GM19239 (cell line): ENCODE results near the gene EMCN.

Source experiments
- DNase-seq: peaks from one replicate; pipeline ENCODE4 v3.0.0; 2011; ENCODE audit warnings: low spot score; ENCODE audit not compliant: insufficient read length
- FAIRE-seq: peaks from 2 replicates; lab custom pipeline; 2011; peaks lifted over from hg19 to GRCh38; lab: Jason Lieb, UNC

Gene EMCN

DNA sequence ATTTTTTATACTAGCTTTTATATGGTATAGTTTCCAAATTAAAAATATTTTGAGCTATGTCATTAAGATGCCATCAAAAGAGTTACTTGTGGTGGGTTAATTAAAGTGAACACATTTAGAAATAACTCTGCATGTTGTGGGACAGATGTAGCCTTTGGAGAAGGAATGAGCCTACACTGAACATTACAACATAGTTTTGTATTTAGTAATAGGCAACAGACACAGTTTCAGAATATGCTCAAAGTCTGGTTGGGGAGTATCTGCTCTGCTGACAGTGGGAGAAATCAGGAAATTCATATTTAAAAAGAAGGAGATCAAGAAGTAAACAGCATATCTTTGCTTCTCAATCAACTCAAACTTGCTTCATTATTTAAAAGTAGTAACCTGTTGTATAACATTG, 23.7 kb downstream of the EMCN start:
- FAIRE-seq (no peak), DNase-seq (no peak)

DNA sequence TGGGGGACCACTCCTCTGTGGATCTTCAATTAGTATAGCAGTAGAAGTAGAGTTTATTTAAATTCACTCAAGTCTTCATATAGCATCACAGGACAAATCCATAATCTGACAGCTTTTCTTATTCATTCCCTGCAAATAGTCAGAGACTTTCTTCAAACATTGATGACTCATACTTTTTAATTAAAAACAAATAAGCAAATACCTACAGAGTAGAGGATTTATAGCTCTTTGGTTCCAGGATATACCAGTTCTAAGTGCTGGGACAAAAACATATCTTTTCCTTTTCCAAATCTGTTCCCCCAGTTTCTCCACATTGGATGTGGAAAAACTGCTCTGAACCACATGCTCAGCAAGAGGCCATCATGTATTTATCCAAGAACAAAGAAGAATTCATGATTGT, 24.1 kb downstream of the EMCN start:
- FAIRE-seq (no peak), DNase-seq (no peak)

DNA sequence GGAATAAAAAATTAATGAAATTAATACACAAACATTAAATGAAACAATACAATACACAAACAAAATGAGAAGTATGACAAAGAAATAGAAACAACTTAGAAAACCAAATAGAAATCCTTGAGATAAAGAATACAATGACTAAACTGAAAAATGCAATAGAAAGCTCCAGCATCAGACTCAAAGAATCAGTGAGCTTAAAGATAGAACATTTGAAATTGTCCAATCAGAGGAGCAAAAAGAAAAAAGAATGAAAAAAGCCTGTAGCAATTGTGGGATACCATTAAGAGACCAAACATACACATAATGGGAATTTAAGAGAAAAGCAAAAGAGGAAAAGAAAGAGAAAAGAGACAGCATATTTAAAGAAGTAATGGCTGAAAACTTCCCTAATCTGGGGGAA, 25.7 kb downstream of the EMCN start:
- DNase-seq: no peak
- FAIRE-seq: no peak

GRCh38 chr4:100489305-100489704, 28.5 kb downstream of the EMCN start:
- DNase-seq (no peak), FAIRE-seq (no peak)

- no peak for FAIRE-seq
- no peak for DNase-seq
Observed at GRCh38 chr4:100486496-100486895, 31.3 kb downstream of the EMCN start.

- no peak for DNase-seq
- FAIRE-seq: no peak
Observed at GRCh38 chr4:100483796-100484195, 34.0 kb downstream of the EMCN start.

- FAIRE-seq (no peak), DNase-seq (no peak)
Observed at GRCh38 chr4:100479971-100480370, 37.9 kb downstream of the EMCN start.

DNA sequence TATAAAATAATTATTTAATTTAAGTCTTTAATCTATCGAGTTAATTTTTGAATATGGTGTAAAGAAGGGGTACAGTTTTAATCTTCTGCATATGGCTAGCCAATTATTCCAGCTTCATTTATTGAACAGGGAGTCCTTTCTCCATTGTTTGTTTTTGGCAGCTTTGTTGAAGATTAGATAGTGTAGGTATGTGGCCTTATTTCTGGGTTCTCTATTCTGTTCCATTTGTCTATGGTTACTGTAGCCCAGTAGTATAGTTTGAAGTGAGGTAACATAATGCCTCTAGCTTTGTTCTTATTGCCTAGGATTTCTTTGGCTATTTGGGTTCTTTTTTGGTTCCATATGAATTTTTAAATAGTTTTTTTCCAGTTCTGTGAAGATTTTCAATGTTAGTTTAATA, 48.3 kb downstream of the EMCN start:
- no peak for FAIRE-seq
- DNase-seq: no peak

DNA sequence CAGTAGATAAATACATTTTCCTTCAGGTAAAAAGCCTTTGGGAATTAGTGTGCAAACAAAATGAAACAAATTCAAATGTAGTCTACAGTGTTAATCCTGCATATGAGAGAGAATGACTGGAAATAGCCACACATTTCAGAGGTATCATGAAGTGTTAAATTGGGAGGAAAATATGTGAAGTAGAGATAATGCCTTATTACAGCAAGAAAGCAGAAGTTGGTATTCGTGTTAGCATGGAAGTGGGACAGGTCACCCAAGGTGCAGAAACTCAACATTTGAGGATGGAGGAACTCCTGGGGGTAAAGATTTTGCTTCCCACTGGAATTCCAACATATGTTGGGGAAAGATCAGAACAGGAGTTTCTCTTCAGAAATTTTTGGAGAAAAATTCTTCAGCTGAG, 51.3 kb downstream of the EMCN start:
- no peak for DNase-seq
- no peak for FAIRE-seq

GRCh38 chr4:100461807-100462605, 55.8 kb downstream of the EMCN start:
- FAIRE-seq: no peak
- no peak for DNase-seq

DNA sequence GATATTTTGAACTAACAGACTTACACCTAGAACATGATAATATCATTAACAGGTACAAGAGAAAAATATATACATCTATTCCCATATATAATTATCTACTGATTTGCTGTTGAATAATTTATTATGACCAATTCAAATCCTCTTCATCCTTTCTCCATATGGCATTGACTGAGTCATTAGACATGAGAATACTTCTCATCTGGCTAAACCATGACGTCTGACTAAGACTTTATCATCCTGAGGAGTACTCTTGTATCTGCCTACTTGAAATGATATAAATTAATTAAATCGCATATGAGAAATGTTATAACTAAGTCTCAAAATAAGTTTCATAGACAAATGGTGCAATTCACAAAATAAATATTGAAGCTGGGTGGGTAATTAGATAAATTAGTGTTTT, 67.4 kb downstream of the EMCN start:
- no peak for DNase-seq
- FAIRE-seq: no peak

DNA sequence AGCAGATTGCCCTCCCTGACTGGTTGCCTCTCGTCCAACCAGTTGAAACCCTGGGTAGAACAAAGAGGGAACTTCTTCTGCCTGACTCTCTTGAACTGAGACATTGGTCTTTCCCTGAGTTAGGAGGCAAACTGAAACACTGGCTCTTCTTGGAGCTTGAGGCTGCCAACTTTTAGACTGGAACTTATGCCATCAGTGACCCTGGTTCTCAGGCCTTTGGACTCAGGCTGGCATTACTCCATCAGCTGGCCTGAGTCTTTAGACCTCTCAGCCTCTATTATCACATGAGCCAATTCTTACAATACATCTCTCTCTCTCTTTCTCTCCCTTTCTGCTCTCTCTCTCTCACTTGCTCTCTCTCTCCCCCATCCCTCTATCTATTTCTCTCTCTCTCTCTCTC, 86.4 kb downstream of the EMCN start:
- no peak for DNase-seq
- FAIRE-seq: no peak

GRCh38 chr4:100430451-100430850, 87.4 kb downstream of the EMCN start:
- DNase-seq (no peak), FAIRE-seq (no peak)

DNA sequence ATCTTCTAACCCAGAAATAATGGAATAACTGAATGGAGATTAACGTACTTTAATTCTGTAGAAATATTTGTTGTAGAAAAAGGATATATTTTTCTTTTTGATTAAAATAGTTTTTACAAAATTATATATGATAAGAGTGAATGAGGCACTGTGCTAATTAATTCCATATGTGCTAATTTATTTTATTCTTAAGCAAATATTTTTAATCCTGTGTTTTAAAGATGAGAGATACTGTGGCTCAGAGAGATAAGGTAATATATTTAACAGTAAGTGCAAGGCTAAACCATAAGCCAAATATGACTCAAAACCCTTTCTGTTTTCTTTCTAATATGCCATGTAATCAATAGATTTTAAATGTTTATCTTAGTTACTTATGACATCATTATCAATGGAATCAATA, 88.2 kb downstream of the EMCN start:
- DNase-seq: no peak

DNA sequence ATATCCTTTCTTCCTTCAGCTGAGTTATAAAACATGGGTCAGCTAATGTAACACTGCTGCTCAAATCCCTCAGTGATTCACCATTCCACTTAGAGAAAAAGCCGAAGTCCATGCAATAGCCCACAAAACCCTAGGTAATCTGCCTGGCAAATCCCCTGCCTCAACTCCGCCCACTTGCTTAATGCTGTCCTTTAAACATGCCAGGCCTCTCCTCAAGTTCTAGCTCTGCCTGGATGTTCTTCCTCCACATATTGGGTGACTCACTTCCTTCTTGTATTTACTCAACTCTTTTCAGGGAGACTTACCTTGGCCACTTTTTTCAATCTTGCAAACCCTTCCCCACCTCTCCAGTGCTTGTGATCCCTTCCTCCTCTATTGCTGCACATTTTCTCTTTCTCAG, 89.8 kb downstream of the EMCN start:
- no peak for FAIRE-seq
- DNase-seq: no peak

More for the DNA sequence above, 88.2 kb downstream of the EMCN start:
- FAIRE-seq: no peak

- FAIRE-seq: no peak
- no peak for DNase-seq
Observed at GRCh38 chr4:100424376-100424775, 93.4 kb downstream of the EMCN start.

DNA sequence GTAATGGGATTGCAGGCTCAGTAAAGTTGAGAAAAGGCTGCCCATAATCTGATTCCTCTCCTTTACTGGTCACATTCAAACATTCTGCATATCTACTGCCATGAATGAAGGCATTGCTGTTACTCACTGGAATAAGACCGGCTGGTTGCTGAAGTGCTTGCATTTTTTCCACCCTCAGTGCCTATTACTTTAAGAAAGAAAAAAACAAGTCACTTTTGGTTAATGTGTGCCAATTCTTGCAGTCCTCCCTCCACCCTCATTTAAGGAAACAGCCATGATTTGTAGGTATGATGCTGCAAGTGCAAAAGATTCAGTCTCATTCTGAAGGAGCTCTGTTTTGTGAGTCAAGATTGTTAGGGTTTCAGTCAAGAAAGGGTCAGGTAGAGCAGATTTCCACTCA, 94.9 kb downstream of the EMCN start:
- no peak for FAIRE-seq
- no peak for DNase-seq

DNA sequence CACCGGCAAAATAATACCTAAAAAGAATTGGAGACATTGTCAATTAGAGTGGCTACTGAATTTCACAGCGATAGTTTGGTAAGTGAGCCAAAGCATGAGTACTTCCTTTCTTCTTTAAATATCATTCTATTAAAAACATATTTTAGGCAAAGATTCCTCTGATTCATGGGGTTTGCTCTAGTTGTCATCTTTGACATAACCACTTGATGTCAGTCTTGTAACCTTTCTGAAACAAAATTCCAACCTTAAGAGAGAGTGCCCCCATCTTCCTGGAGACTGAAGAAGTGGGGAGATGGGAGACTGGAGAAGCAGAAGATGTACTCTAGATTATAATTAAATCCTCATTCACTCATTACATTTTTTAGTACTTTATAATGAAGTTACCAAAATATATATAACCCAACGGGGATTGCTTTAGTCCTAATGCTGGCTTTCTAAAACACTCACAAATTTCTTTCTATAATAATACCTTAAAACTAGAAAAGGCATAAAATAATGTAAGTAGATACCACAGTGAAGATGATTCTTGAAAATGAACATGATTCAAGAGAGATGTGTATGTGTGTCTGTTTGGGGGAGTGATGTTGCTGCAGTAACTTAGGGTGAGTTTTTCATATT, 96.4 kb downstream of the EMCN start:
- DNase-seq (no peak), FAIRE-seq (no peak)

- no peak for FAIRE-seq
- no peak for DNase-seq
Observed at GRCh38 chr4:100420571-100420970, 97.3 kb downstream of the EMCN start.

DNA sequence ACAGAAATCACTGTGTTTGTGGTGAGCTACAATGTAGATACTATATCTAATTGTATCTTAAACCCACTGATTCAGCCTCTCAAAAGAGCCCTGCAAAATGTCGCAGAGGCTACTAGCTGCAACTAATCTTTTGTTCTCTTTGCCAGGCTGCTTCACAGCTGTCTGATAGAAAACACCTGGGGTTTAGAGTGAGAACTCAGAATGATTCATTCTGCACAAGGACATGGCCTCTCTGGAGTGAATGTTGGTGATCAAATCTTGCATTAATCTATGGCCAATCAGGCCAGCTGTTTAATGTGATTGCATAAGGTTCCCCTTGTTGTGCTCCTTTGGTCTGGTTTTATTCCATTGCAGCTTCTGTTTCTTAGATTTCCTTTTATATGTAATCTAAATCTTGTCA, 100.3 kb downstream of the EMCN start:
- DNase-seq (no peak), FAIRE-seq (no peak)

GRCh38 chr4:100414016-100414790, 103.6 kb downstream of the EMCN start:
- FAIRE-seq (no peak), DNase-seq (no peak)
